Stimulated activated naive CD8-positive, alpha-beta T cell treated with anti-CD3 and anti-CD28 coated beads, Interleukin-15, amount 100 ng/mL, for 72 hours (primary cell): Measurements from ENCODE around the gene DAB1.

Source experiments
- ATAC-seq: fragments of 150-1000 bp; cut with Tn5 transposase; 2 replicates; pipeline ENCODE4 v1.10.0; 2021; ENCODE audit warnings: mild to moderate bottlenecking, moderate library complexity
- DNase-seq, 2 donors: peaks; one replicate each; pipeline ENCODE4 v3.0.0; 2021 to 2022
- H3K27ac Mint-ChIP-seq, 2 donors: one replicate each; pipeline ENCODE4 v1.8.0; 2022; ENCODE audit warnings: mild to moderate bottlenecking in 2 of 2, mixed read lengths in 2 of 2, moderate library complexity in 2 of 2
- H3K27me3 Mint-ChIP-seq: one replicate; pipeline ENCODE4 v1.8.0; 2022; ENCODE audit warnings: mixed read lengths
- H3K4me1 Mint-ChIP-seq: one replicate; pipeline ENCODE4 v1.8.0; 2022; ENCODE audit warnings: mild to moderate bottlenecking, mixed read lengths
- H3K4me3 Mint-ChIP-seq, 2 donors: one replicate each; pipeline ENCODE4 v1.8.0; 2022; ENCODE audit warnings: mild to moderate bottlenecking in 2 of 2, mixed read lengths in 2 of 2, moderate library complexity in 1 of 2
- H3K9me3 Mint-ChIP-seq, 2 donors: one replicate each; pipeline ENCODE4 v1.8.0; 2022; ENCODE audit warnings: mixed read lengths in 2 of 2

DAB1 gene

DNA sequence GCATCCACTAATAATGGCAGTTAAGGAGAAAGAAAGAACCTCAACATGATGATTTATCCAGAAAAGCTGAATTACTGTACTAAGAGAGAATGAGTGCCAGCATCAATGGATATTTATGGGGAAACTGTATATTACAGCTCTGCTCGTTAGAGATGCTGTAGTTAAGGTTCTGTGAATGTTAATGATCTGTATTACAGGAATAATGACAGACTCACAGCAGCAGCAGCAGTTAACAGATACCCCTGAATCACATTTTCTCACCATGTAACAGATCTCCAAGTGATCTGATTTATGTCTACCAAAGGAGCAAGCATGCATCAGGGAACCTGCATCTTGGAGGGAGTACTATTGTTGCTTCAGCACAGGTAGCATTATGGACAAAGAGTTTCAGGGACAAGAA lies 377.4 kb downstream of the DAB1 start:
- ATAC-seq (no peak), DNase-seq (no peak)
- no peaks in the 10 kb centered on the region for H3K4me1 Mint-ChIP-seq
- no peaks in the 10 kb centered on the region for H3K9me3 Mint-ChIP-seq
- peaks cover 26% of the 10 kb centered on the region for H3K27me3 Mint-ChIP-seq
- no peak overlapping the region for H3K27ac Mint-ChIP-seq
- H3K4me3 Mint-ChIP-seq = no peak overlapping the region

DNA sequence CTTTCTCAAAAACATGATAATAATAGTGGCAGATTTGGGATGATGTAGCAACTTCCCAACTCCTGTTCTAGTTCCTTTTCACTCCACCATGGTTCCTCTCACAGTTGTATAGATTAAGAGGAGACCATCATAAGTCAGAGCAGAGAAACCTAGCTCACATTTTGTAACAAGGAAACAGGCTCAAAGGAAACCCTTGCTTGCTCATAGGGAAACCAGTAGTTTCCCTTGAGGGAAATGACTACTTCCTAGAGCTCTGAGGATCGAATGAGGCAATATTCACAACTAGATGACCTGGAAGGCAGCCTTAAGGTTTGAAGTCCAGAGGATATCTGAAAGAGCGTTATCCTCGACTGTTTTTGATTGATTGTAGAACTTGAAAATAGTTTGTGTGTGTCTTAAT lies 382.0 kb downstream of the DAB1 start:
- H3K4me3 Mint-ChIP-seq = no peak overlapping the region
- no peaks in the 10 kb centered on the region for H3K9me3 Mint-ChIP-seq
- H3K4me1 Mint-ChIP-seq = no peaks in the 10 kb centered on the region
- peaks cover 8% of the 10 kb centered on the region for H3K27me3 Mint-ChIP-seq
- H3K27ac Mint-ChIP-seq = peak overlapping the region in 1 of 2 donors; percentile 63
- DNase-seq = no peak
- ATAC-seq = no peak

DNA sequence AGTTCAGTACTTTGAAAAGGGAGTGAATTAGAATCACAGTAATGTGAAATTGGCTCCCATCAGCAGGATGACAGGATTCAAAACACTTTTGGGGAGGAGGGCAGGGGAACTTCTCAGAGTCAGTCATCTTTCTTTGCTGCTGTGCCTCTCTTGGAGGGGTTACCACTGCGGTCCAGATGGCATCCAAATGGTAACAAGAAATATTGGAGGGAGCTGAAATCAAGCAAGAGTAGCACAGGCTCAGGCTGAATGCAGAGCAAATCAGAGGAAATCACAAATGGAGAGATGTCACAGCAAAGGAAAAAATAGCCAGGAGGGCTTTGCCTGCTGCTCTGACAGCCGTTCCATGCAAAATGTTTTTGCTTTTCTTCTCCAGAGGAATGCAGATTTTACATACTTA lies 383.0 kb downstream of the DAB1 start:
- Mint-ChIP-seq H3K9me3 (no peaks in the 10 kb centered on the region), H3K27me3 (peaks cover 8% of the 10 kb centered on the region), H3K4me3 (no peak overlapping the region), H3K27ac (no peak overlapping the region), H3K4me1 (no peaks in the 10 kb centered on the region)
- no peak for DNase-seq
- no peak for ATAC-seq

DNA sequence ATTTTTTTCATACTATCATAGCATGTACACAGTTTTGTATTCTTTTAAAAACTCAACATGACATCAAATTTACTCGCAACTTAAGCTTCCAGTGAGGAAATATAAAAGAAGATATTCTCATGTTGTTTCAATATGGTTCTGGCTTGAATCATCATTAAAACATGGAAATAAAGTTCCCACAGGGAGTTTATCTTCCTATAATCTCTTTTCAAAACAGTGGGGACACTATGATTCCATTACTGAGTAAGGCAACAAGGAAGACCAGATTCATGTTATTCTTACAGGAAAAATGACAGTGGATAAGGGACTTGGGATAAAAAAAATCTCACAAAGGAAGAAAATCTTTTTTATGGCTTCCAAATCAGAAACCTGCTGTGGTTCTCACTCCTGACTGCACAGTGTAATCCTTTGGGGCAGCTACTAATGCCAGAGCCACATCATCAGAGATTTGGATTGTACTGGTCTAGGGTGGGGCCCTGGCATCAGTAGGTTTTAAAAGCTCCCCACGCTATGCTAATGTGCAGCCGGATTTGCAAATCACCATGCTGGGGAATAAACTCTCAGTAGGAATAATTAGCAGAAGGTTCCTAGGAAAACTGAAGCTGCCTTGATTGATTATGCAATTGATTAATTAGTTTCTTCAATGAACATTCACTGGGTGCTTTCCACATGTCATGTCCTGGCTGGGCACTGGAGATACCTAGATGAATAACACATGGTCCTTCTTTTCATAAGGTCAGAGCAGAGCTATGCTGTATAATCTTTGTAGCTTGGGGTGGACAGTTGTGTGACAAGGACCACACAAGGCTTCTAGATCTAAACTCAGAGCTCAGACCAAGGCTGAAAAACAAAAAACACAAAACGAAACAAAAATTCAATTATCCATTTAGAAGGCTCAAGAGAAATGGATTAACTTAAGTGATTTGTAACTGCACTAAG lies 386.9 kb downstream of the DAB1 start:
- no peak for DNase-seq
- Mint-ChIP-seq H3K27ac (no peak overlapping the region), H3K4me3 (no peak overlapping the region), H3K4me1 (no peaks in the 10 kb centered on the region), H3K9me3 (no peaks in the 10 kb centered on the region), H3K27me3 (no peaks in the 10 kb centered on the region)
- ATAC-seq = no peak

DNA sequence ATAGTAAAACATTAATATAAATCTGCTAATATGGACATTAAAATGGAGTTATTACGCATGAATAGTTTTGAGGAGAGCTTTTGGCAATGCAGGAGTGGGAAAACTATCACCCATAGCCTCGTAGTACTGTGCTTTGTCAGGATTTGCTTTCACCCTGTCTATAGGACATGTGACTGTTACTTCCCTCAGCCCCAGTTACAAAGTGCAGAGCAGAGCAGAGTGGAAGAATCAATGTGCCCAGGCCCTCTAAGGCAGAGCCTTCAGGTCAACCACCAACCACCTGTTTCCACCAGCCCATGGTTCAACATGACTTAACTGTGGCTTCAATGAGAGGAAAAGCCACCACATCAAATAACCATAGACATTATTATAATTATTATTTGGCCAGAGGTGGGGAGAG lies 389.1 kb downstream of the DAB1 start:
- no peak for DNase-seq
- Mint-ChIP-seq H3K4me3 (no peak overlapping the region), H3K27ac (no peak overlapping the region), H3K4me1 (no peaks in the 10 kb centered on the region), H3K27me3 (no peaks in the 10 kb centered on the region), H3K9me3 (no peaks in the 10 kb centered on the region)
- peak; percentile 49 for ATAC-seq

DNA sequence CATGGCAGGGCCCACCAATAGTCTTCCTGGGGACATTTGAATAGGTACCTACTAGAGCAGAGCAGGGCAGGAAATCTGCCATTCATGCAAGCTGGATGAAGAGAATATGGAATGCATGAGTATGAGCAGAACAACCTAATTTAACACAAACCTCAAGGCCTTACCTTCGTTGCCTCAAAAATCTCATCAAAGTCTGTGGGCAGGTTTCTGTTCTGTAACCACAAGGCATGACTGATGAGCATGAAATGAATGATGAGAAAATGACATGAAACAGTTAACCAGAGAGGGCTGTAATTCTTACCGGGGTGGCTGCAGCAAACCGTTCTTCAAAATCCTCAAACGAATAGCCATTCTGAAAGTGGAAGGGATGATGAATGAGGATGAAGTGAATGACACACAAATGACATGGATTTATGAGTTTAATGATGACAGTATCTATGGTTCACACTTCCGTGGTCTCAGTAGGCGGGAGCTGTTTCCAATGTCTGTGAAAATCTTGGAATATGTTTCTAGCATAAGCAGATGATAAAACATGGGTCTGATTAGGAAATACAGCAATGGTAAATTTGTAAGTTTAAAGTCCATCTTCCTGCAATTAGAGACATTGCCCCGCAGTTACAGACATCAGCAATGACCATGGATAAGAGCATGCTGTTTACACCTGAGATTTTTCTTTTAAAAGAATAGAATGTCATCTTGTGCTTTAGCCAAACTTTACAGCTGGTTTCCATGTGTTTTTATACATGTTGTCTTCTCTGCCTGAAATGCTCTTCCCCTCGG lies 390.4 kb downstream of the DAB1 start:
- H3K4me3 Mint-ChIP-seq = no peak overlapping the region
- peaks cover 7% of the 10 kb centered on the region for H3K27me3 Mint-ChIP-seq
- DNase-seq (no peak), ATAC-seq (peak; percentile 58)
- H3K4me1 Mint-ChIP-seq = no peaks in the 10 kb centered on the region
- peaks cover 4 to 6% of the 10 kb centered on the region in 2 donors for H3K9me3 Mint-ChIP-seq
- no peak overlapping the region for H3K27ac Mint-ChIP-seq

DNA sequence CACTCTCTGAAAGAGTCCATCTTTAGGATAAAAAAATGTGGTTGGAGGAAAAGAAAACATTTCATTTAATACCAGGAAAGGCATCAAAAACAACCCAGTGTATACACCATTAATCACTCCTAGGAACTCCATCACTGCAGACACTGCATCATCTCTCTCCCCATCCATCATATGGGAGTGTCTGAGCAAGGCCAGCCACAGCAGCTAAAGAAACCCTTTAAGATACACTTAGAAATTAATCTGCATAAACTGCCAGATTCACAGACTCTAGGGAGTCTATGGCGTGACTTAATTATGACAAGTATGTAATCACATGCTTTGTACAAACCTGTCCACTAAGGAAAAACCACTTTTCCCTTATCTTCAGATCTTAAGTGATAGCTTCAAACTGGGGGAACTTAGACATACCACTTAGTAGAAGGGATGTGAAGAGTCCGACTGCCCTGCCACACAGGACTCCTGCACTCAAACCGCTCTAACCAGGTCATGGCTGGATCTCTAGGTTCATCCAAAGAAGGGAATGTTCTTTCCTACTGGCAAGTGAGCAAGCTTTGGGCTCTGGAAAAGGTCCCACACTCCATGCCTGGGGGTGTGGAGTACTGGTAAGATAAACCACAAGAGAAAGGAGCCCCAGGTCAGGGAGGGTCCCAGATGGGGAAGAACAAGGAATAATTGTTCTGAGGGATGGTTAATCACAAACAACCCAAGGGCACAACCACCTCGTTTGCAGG lies 397.1 kb downstream of the DAB1 start:
- Mint-ChIP-seq H3K27me3 (peaks cover 10% of the 10 kb centered on the region), H3K4me1 (no peaks in the 10 kb centered on the region), H3K27ac (no peak overlapping the region), H3K4me3 (no peak overlapping the region), H3K9me3 (peaks cover 6 to 12% of the 10 kb centered on the region in 2 donors)
- ATAC-seq = no peak
- DNase-seq = no peak

DNA sequence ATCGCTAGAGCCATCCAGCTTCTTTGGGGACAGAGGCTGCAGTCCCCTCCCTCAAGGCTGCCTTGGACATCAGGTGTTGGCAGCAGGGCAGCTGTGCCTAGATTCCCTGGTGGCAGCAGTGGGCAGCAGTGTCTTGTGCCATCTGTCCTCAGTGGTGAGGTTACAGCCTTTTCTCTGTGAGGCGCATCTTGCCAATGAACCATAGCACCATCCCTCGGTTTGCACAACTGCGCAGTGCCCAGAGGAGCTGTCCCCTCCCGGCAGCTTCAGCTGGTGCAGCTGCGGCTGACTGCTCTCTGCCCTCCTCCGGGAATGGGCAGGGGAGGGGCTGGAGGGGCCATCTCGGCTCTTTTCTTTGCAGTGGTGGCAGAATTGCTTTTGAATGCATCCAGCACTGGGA lies 399.0 kb downstream of the DAB1 start:
- H3K27ac Mint-ChIP-seq = no peak overlapping the region
- H3K27me3 Mint-ChIP-seq = peaks cover 10% of the 10 kb centered on the region
- no peaks in the 10 kb centered on the region for H3K4me1 Mint-ChIP-seq
- no peak overlapping the region for H3K4me3 Mint-ChIP-seq
- peaks cover 10 to 12% of the 10 kb centered on the region in 2 donors for H3K9me3 Mint-ChIP-seq
- no peak for ATAC-seq
- DNase-seq = no peak

DNA sequence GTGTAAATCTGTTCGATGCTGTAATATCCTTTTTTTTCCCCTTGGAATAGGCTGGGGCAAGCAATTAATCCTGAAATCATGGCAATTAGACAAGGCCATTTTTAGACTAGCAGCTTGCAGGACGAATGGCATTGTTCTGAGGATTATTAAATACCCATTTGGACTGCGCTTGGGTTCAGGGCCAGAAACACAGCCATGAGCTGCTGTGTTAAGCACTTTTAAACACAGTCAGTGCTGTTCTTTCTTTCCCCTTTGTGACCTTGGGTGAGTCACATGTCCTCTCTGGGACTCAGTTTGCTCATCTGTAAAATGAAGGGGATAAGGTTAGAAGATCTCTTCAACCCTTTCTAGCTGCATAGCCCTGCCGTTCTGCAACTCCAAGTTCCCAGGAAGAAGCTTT lies 399.4 kb downstream of the DAB1 start:
- Mint-ChIP-seq H3K4me1 (no peaks in the 10 kb centered on the region), H3K27me3 (peaks cover 10% of the 10 kb centered on the region), H3K9me3 (peaks cover 10 to 12% of the 10 kb centered on the region in 2 donors), H3K27ac (no peak overlapping the region), H3K4me3 (no peak overlapping the region)
- DNase-seq (no peak), ATAC-seq (no peak)

DNA sequence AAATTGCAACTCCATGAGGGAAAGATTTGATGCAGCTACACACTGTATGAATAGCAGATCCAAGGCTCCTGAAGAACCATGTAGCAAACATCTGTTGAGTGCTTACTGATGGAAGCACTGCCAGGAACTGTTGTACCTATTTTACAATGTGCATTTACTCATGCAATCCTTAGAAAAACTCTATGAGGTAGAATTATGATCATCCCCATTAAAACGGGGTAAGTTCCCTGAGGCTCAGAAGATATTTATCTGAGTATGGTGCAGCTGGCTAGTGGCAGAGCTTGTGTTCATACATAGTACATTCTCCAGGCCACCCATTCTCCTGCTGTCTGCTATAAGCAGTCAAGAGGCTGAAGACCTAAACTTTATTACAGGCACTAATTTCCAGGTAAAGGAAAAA lies 403.6 kb downstream of the DAB1 start:
- no peak for ATAC-seq
- Mint-ChIP-seq H3K27ac (no peak overlapping the region), H3K27me3 (no peaks in the 10 kb centered on the region), H3K4me1 (no peaks in the 10 kb centered on the region), H3K4me3 (no peak overlapping the region), H3K9me3 (peaks cover 0 to 5% of the 10 kb centered on the region in 2 donors)
- no peak for DNase-seq

DNA sequence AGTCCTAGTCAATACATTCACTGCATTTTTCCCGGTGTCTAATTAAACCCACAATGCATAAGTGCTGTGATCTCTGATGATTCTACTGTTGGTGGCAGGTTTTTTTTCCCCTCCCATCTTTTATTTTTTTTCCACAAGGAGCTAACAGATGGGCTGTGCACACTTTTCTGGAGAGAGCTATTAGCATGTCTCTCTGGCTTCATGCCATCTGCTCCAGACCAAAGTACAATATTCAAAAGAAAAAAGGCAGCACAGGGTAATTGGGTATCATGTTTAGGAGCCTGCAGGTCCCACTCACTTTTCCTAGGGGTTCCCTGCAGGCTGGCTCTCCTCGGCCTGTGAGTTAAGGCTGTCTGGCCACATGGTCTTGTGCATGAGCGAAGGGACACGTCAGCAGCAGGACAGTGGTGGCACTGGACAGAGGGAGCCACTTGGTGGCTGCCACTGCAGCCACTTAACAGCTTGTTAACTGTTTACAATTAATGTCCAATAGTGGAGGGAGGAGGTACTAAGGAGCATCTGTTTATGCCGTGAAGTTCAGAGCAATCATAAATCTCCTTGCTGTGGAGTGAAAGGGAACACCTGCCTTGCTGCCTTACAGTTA lies 404.5 kb downstream of the DAB1 start:
- Mint-ChIP-seq H3K9me3 (peaks cover 0 to 5% of the 10 kb centered on the region in 2 donors), H3K4me3 (no peak overlapping the region), H3K27me3 (no peaks in the 10 kb centered on the region), H3K4me1 (no peaks in the 10 kb centered on the region), H3K27ac (no peak overlapping the region)
- DNase-seq = no peak
- no peak for ATAC-seq

DNA sequence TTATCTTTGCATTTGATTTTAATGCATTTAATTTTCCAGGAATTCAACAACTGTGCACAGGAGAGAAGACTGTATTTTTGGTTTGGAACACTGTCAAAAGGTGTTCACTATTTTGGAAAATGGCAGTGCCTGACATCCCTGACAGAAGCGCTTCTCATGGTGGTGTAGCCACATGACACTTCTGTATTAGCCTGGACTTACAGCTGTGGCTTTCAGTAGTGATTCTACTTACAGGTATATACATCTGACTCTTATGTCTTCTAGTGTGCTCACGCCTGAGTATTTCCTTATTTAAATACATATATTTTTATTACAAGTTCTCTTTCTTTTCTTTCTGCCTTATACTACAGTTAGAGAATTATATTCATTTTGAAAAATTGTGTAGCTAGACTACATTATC lies 405.7 kb downstream of the DAB1 start:
- no peak for ATAC-seq
- no peak for DNase-seq
- Mint-ChIP-seq H3K9me3 (peaks cover 0 to 5% of the 10 kb centered on the region in 2 donors), H3K27ac (no peak overlapping the region), H3K4me3 (no peak overlapping the region), H3K4me1 (no peaks in the 10 kb centered on the region), H3K27me3 (no peaks in the 10 kb centered on the region)

DNA sequence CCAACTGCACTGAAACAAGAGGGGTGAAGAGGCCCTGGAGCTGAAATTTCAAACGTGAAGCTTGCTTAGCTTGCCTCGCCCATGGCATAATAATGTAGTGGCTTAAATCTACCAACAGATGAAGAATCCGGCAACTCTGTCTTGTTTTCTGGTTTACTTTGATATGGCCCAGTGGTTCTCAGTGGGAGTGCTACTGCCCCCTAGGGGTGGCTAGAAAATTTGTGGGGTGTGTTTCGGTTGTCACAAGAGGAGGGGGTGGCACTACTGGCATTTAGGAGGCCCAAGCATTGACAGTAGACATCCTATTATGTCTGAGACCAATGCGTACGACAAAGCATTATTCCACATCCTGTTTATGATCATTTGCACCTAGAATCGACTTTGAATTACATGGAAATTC lies 406.1 kb downstream of the DAB1 start:
- ATAC-seq (no peak), DNase-seq (no peak)
- Mint-ChIP-seq H3K9me3 (peaks cover 0 to 5% of the 10 kb centered on the region in 2 donors), H3K27me3 (no peaks in the 10 kb centered on the region), H3K4me1 (no peaks in the 10 kb centered on the region), H3K27ac (no peak overlapping the region), H3K4me3 (no peak overlapping the region)

DNA sequence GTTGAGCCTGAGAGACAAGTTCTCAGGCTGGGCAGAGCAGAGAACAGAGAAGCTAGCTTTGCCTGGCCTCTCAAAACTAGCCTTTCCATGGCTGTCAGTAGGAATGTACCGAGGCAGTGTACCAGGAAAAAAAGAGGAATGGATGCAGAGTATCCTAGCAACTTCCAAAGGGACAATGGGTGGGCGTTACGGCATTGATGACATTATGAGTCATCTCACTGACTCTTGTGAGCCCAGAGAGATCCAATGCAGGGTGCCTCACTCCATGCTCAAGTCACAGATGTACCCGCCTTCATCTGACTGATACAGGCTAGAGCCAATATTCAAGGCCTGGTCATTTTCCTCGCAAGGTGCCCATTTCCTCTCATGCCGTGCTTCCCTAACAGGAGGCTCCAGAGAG lies 406.7 kb downstream of the DAB1 start:
- H3K4me1 Mint-ChIP-seq = no peaks in the 10 kb centered on the region
- H3K4me3 Mint-ChIP-seq = no peak overlapping the region
- no peak for ATAC-seq
- H3K9me3 Mint-ChIP-seq = peaks cover 0 to 5% of the 10 kb centered on the region in 2 donors
- H3K27ac Mint-ChIP-seq = no peak overlapping the region
- DNase-seq = no peak
- no peaks in the 10 kb centered on the region for H3K27me3 Mint-ChIP-seq

DNA sequence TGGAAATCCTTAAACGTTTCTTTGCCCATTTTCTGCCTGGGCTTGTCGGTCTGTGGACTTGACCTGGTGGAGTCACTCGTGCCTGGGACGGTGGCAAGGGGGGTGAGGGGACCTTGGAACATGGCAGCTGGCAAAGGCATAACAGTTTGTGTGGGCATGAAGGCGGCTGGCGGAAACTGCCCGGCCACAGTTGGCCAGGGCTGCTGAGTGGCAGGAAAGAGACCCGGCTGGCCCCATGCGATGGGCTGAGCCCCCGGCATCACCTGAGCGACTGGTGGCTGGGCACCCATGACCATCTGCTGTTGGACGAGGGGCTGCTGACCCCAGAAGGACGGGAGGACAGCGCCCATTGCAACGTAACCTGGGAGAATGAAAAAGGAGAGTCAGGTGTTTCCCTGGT lies 408.8 kb downstream of the DAB1 start:
- H3K4me3 Mint-ChIP-seq = no peak overlapping the region
- DNase-seq = no peak
- no peaks in the 10 kb centered on the region for H3K27me3 Mint-ChIP-seq
- ATAC-seq = no peak
- no peaks in the 10 kb centered on the region for H3K4me1 Mint-ChIP-seq
- no peaks in the 10 kb centered on the region for H3K9me3 Mint-ChIP-seq
- H3K27ac Mint-ChIP-seq = no peak overlapping the region
